GM12865 (cell line): ENCODE measurements around the gene KIRREL3.

Experiments used
- DNase-seq: peaks from one replicate; pipeline ENCODE4 v3.0.0; 2010; ENCODE audit warnings: low read depth
- H3K4me3 ChIP-seq: 2 replicates; pipeline ENCODE4 v1.5.1; 2011; ENCODE audit warnings: mild to moderate bottlenecking, low read depth, low read length, control low read depth
- CTCF ChIP-seq: IDR thresholded peaks from 2 replicates; pipeline ENCODE4 v1.5.1; 2011; ENCODE audit warnings: low read length, control low read depth, low read depth, inconsistent platforms; ENCODE audit not compliant: insufficient read depth; ENCODE audit errors: missing control alignments

KIRREL3 gene

GRCh38 chr11:126480410-126481302 is 519.9 kb downstream of the KIRREL3 start:
- TF ChIP-seq CTCF: peak; percentile 91
- DNase-seq: peak; percentile 87
- peak overlapping the region; percentile 32; the same call in 1 of the 2 replicates for H3K4me3 ChIP-seq

DNA sequence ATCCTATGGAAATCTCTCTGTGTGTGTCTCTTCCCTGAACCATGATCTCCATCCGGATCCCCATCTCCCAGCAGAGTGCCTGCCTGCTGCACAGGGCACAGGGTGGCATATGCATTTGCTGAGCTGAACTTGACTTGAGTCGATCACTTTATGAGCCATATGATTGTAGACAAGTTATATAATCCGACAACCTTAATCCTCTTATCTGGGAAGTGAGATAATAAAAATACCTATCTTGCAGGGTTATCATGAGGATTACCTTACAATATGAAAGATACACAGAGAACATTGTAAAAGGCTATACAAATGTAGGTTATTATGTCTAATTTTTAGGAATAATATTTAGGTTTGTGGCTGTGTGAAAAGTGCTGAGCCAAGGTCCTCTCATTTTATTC is 520.6 kb downstream of the KIRREL3 start:
- no peak for DNase-seq
- no peak overlapping the region for H3K4me3 ChIP-seq
- TF ChIP-seq CTCF: no peak

DNA sequence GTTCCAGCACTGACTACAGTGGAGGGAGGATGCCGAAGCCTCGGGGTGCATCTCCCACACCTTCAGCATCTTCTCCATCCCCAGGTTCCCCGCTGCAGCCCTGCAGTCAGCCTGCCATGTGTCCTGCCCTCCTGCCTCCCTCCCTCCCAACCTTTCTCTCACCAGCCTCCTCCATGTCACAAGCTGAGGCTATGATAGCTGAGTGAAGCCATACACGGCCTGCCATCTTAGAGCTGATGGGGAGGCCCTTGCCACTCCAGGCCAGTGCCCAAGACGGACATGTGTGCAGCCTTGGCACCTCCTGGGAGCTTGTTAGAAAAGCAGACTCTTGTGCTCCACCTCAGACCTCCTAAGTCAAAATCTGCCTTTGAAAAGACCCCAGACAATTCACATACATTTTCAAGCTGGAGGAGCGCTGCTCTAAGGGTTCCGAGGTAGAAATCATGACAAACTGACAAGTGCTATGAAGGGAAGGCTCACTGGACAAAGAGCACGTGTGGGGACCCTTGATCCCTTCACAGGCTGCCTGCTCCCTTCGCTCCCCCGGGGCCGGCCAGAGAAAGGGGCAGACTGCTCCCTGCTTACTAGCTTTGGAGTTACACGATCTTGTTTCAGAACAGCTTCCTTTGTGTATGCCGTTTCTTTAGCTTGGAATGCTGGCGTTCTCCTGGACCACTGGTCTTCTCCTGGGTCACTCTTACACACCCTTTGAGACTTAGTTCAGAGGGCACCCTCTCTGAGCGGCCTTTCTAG is 521.2 kb downstream of the KIRREL3 start:
- DNase-seq: no peak
- TF ChIP-seq CTCF: no peak
- H3K4me3 ChIP-seq: no peak overlapping the region

DNA sequence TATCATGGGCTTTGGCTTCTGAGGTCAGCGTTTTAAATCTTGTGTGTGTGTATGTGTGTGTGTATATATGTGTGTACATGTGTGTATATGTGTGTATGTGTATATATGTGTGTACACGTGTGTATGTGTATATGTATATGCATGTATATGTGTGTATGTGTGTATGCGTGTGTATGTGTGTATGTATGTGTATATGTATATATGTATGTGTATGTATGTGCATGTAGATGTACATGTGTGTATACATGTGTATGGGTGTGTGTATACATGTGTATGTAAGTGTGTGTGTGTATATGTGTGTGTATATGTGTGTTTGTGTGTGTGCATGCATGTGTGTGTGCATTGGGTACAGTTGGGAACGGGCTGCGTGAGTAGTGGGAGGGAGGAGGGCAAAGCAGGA is 522.1 kb downstream of the KIRREL3 start:
- TF ChIP-seq CTCF: no peak
- no peak for DNase-seq
- no peak overlapping the region for H3K4me3 ChIP-seq

DNA sequence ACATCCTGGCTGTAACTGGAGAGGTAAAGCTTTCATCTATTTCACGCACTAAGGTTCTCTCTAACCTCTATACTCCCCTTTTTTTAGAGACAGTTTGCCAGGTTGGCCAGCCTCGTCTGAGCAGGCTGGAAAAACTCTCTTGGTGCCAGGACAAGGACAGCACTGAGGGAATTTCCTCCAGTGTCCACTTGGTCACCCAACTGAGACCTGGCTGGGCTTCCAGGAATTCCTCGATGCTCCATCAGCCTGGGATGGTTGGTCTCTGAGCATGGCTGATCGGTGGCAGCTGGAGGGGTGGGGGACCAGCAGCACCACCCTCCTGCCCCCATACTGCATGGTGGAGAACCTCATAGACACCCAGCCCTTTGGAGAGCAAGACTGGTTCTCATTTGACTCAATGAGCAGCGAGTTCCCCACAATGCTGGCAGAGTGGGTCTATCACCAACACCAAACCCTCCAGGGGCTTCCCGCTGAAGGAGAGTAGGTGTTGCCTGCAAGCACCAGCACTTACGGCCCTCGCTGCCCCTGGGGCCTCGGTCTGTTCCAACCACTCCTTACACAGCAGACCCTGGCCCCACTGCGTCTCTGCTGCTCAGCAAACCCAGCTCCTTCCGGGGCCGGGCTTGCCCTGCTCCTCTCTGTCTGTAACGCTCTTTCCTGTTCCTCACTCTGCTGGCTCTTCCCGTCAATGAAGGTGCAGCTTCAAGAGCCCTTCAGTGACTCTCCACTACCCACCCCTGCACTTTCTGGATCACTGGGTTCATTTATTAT is 522.9 kb downstream of the KIRREL3 start:
- TF ChIP-seq CTCF: no peak
- peak; percentile 50 for DNase-seq
- no peak overlapping the region for H3K4me3 ChIP-seq

DNA sequence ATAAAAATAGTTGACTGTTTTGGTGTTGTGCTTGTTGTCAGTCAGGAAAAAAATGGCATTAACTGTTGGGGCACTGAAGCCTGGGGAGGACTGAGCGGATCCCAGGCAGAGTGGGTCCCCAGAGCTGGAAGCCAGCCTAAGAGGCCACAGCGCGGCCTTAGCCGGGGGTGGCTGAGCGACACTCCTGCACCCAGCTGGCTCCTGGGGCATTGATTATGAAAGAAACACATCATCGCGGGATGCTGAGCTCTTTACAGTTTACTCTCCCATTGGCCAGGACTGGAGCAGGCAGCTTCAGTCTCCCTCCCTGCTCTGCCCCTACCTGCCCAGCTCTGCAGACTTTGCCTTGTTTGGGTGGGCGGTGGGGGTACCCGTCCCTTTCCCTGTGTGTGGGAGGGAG is 523.6 kb downstream of the KIRREL3 start:
- TF ChIP-seq CTCF: no peak
- no peak overlapping the region for H3K4me3 ChIP-seq
- no peak for DNase-seq
